OCI-LY7 (cell line): ENCODE measurements around the gene DNAJC18. TPM values are rescaled to one million over a fixed set of nuclear protein-coding genes. Genes with fewer than 3 reads are reported as not detected.

ENCODE experiments used
- Bru-seq: library from RNA; stranded (reverse); fragments of 400-500 nt; gene quantifications from one replicate; lab custom pipeline; 2021; lab: Mats Ljungman, UMichigan
- BruChase-seq, 2 experiments: library from RNA; stranded (reverse); fragments of 400-500 nt; gene quantifications; one replicate each; lab custom pipeline; 2021; lab: Mats Ljungman, UMichigan
- BruUV-seq: library from RNA; stranded (reverse); fragments of 400-500 nt; replicated peaks from 2 replicates; lab custom pipeline; 2021; lab: Mats Ljungman, UMichigan
- CTCF ChIA-PET: fragments of 300-600 bp; sonication (Branson Sonifier 250); formaldehyde crosslinking; loops from one replicate; lab custom pipeline; 2022; ENCODE audit warnings: antibody characterized with exemption; ENCODE audit not compliant: unreplicated experiment; lab: Charles Lee
- POLR2A ChIA-PET: fragments of 300-600 bp; sonication (Branson Sonifier 250); formaldehyde crosslinking; loops from one replicate; lab custom pipeline; 2022; ENCODE audit warnings: antibody characterized with exemption; lab: Charles Lee
- DNase-seq: peaks from one replicate; pipeline ENCODE4 v3.0.0-alpha.2; 2015; ENCODE audit warnings: low spot score
- H2AFZ ChIP-seq: fragments of 200-600 bp; sonication (generic), shearing (Covaris generic); 2 replicates; pipeline ENCODE4 v1.6.1; 2014; ENCODE audit warnings: mild to moderate bottlenecking, antibody characterized with exemption, low read length, moderate library complexity
- H3K27ac ChIP-seq: fragments of 200-600 bp; sonication (generic); 2 replicates; pipeline ENCODE4 v1.5.1; 2014; ENCODE audit warnings: mixed run types, low read depth, mild to moderate bottlenecking, moderate library complexity, low read length, inconsistent platforms; ENCODE audit not compliant: poor library complexity, severe bottlenecking
- H3K36me3 ChIP-seq: fragments of 200-600 bp; sonication (generic); 2 replicates; pipeline ENCODE4 v1.6.1; 2014; ENCODE audit warnings: mild to moderate bottlenecking, antibody characterized with exemption, low read length, moderate library complexity, mixed read lengths; ENCODE audit not compliant: insufficient read depth
- H3K4me1 ChIP-seq: fragments of 200-600 bp; sonication (generic); 2 replicates; pipeline ENCODE4 v1.5.1; 2014; ENCODE audit warnings: mild to moderate bottlenecking, low read length; ENCODE audit not compliant: insufficient read depth, poor library complexity, severe bottlenecking
- H3K4me2 ChIP-seq: fragments of 200-600 bp; sonication (generic); 2 replicates; pipeline ENCODE4 v1.6.1; 2014; ENCODE audit warnings: mild to moderate bottlenecking, low read length
- H3K4me3 ChIP-seq: fragments of 200-600 bp; sonication (generic); 2 replicates; pipeline ENCODE4 v1.5.1; 2014; ENCODE audit warnings: mild to moderate bottlenecking, low read depth, low read length; ENCODE audit not compliant: poor library complexity, severe bottlenecking
- H3K79me2 ChIP-seq: fragments of 200-600 bp; sonication (generic); 2 replicates; pipeline ENCODE4 v1.6.1; 2016; ENCODE audit warnings: low read depth, mild to moderate bottlenecking, low read length, moderate library complexity, mixed read lengths; ENCODE audit not compliant: insufficient read depth
- H3K9me2 ChIP-seq: fragments of 200-600 bp; sonication (generic); 2 replicates; pipeline ENCODE4 v1.6.1; 2016; ENCODE audit warnings: mild to moderate bottlenecking, low read length, mixed read lengths; ENCODE audit not compliant: insufficient read depth
- H3K9me3 ChIP-seq: fragments of 200-600 bp; sonication (generic); 2 replicates; pipeline ENCODE4 v1.6.1; 2014; ENCODE audit warnings: mild to moderate bottlenecking, mixed run types, low read length, mixed read lengths
- H4K20me1 ChIP-seq: fragments of 200-600 bp; sonication (generic); 2 replicates; pipeline ENCODE4 v1.6.1; 2014; ENCODE audit warnings: mild to moderate bottlenecking, antibody characterized with exemption, low read length, moderate library complexity, mixed read lengths; ENCODE audit not compliant: insufficient read depth
- CTCF ChIP-seq: fragments of 200-600 bp; sonication (generic); conservative IDR thresholded peaks from 2 replicates; pipeline ENCODE4 v1.5.1; 2014; ENCODE audit warnings: mild to moderate bottlenecking, antibody characterized with exemption, low read length, moderate library complexity, mixed read lengths
- EZH2phosphoT487 ChIP-seq: fragments of 200-600 bp; sonication (generic); IDR thresholded peaks from 2 replicates; pipeline ENCODE4 v1.6.1; 2018; ENCODE audit warnings: low read depth, borderline replicate concordance, mild to moderate bottlenecking, mixed run types, antibody characterized with exemption, low read length, moderate library complexity, mixed read lengths
- intact Hi-C: fragments of 100-400 bp; cut with micrococcal nuclease; formaldehyde crosslinking; loops from one replicate; pipeline ENCODE4 v1.10.0; 2022; ENCODE audit not compliant: unreplicated experiment
- long read RNA-seq: library from polyadenylated mRNA; stranded (forward); transcript quantifications from one replicate; pipeline ENCODE4 v2.0.0, GENCODE V29; 2022
- total RNA-seq, 2 experiments: library from RNA; depleted of rRNA in 1 of 2; stranded (reverse); fragments of >200 nt in 1 of 2; shearing (Covaris generic) in 1 of 2; gene quantifications; 2 replicates each; pipeline ENCODE4 v1.2.3, GENCODE V29; 2014 to 2022

DNAJC18 gene
- total RNA-seq (2014; rRNA removed; shearing (Covaris generic)) (1.2 and 2.5 TPM in 2 replicates), total RNA-seq (2022) (7.1 and 12.6 TPM in 2 replicates), Bru-seq, nascent RNA (percentile 50 among the genes with signal in this experiment), BruChase-seq, experiment 1, labeled RNA remaining after a 6-hour chase (percentile 42 among the genes with signal in this experiment), BruChase-seq, experiment 2, labeled RNA remaining after a 2-hour chase (percentile 49 among the genes with signal in this experiment)
- long read RNA-seq, full-length matches to known transcripts: 3 of 5 reads
- long read RNA-seq, partial matches to known transcripts: 0 of 5 reads
- long read RNA-seq, other reads (novel, unspliced or antisense): 2 of 5 reads

- Histone ChIP-seq H4K20me1 (no peaks in the 10 kb centered on the region), H3K9me3 (no peaks in the 10 kb centered on the region), H3K4me2 (peak within 1 kb of the TSS; percentile 79), H3K4me3 (peak within 1 kb of the TSS; percentile 80), H3K27ac (peak within 1 kb of the TSS; percentile 52), H3K9me2 (no peaks in the 10 kb centered on the region), H3K4me1 (peaks cover 21% of the 10 kb centered on the region), H3K36me3 (no peaks in the 10 kb centered on the region), H3K79me2 (no peaks in the 10 kb centered on the region), H2AFZ (peak within 1 kb of the TSS; percentile 94)
- intact Hi-C loops: no loop called here
- DNase-seq: peak; percentile 88
- TF ChIP-seq CTCF (no peak), EZH2phosphoT487 (no peak)
- CTCF ChIA-PET: interaction anchor here (0.6 kb wide), 2 partner anchors 15 to 24 kb away, joined by 4 read pairs; no protein-coding TSS in a partner anchor
- POLR2A ChIA-PET: interaction anchor here (0.6 to 1.5 kb wide), 10 partner anchors 10 to 339 kb away, joined by 3 to 6 read pairs (median 3); no protein-coding TSS in a partner anchor
- no TSS peak for BruUV-seq
These were observed at the start of gene DNAJC18 for GRCh38 chr5:139439013-139439903. TSS of gene DNAJC18 (minus strand) at chr5:139439525. CDS start at chr5:139439445, 80 bp downstream.

- no peak overlapping the region for H3K4me3 ChIP-seq
- H3K4me1 ChIP-seq: peaks cover 8% of the 10 kb centered on the region
- no peaks in the 10 kb centered on the region for H4K20me1 ChIP-seq
- ChIA-PET POLR2A (interaction anchor here (0.7 kb wide), 1 partner anchor 12 kb away, joined by 3 read pairs; no protein-coding TSS in a partner anchor), CTCF (no interaction called here)
- H2AFZ ChIP-seq: peak overlapping the region; percentile 93
- no peaks in the 10 kb centered on the region for H3K79me2 ChIP-seq
- TF ChIP-seq CTCF: no peak
- TF ChIP-seq EZH2phosphoT487: no peak
- H3K36me3 ChIP-seq: no peaks in the 10 kb centered on the region
- no peak overlapping the region for H3K27ac ChIP-seq
- no peak for DNase-seq
- intact Hi-C loops: no loop called here
- no TSS peak for BruUV-seq
- H3K9me2 ChIP-seq: no peaks in the 10 kb centered on the region
- no peaks in the 10 kb centered on the region for H3K9me3 ChIP-seq
- H3K4me2 ChIP-seq: no peak overlapping the region
These were observed 48.9 kb upstream of the DNAJC18 start for GRCh38 chr5:139488260-139488659.
